Measurements from ENCODE around the gene PPCS.

GRCh38 chr1:42414551-42415496 is 41.5 kb upstream of the PPCS start:
- TF ChIP-seq CTCF (IDR thresholded peaks at IDR 0.05), result no peak
- TF ChIP-seq EZH2 (IDR thresholded peaks at IDR 0.05), result no peak
- TF ChIP-seq EZH2phosphoT487 (IDR thresholded peaks at IDR 0.05), result no peak
